Kidney glomerular epithelial cell (primary cell): ENCODE data around the gene NBL1.
"Not testable (repeated sequence)": the region's sequence is repeated elsewhere in the genome, so short reads cannot be mapped to it uniquely, and the experiment has no call there.

Experiments
- DNase-seq: peaks from one replicate; lab custom pipeline; 2025; lab: John Stamatoyannopoulos, UW

Gene NBL1

GRCh38 chr1:19622204-19622603 lies 21.9 kb upstream of the NBL1 start:
- peak; percentile 93 for DNase-seq

GRCh38 chr1:19623523-19623922 lies 20.6 kb upstream of the NBL1 start:
- DNase-seq = peak; percentile 58

GRCh38 chr1:19625291-19625937 lies 18.7 kb upstream of the NBL1 start:
- DNase-seq = no peak

- no peak for DNase-seq
Measured at GRCh38 chr1:19628879-19629278, 15.2 kb upstream of the NBL1 start.

GRCh38 chr1:19629357-19629756 lies 14.8 kb upstream of the NBL1 start:
- DNase-seq = no peak

- DNase-seq = not testable (repeated sequence)
Measured at GRCh38 chr1:19630192-19630591, 13.9 kb upstream of the NBL1 start.

- no peak for DNase-seq
Measured at GRCh38 chr1:19630720-19631395, 13.3 kb upstream of the NBL1 start.

- DNase-seq = no peak
Measured at GRCh38 chr1:19632211-19632610, 11.9 kb upstream of the NBL1 start.

- DNase-seq = no peak
Measured at GRCh38 chr1:19633106-19633505, 11.0 kb upstream of the NBL1 start.

- not testable (repeated sequence) for DNase-seq
Measured at GRCh38 chr1:19635064-19635463, 9.0 kb upstream of the NBL1 start.

GRCh38 chr1:19635646-19636045 lies 8.5 kb upstream of the NBL1 start:
- no peak for DNase-seq

GRCh38 chr1:19636065-19636464 lies 8.0 kb upstream of the NBL1 start:
- no peak for DNase-seq

- DNase-seq = not testable (repeated sequence)
Measured at GRCh38 chr1:19636749-19637148, 7.4 kb upstream of the NBL1 start.

- no peak for DNase-seq
Measured at GRCh38 chr1:19637606-19638005, 6.5 kb upstream of the NBL1 start.

- DNase-seq = not testable (repeated sequence)
Measured at GRCh38 chr1:19639228-19639627, 4.9 kb upstream of the NBL1 start.

- DNase-seq = no peak
Measured at GRCh38 chr1:19639999-19640362, 4.1 kb upstream of the NBL1 start.

GRCh38 chr1:19640363-19641316 lies 3.5 kb upstream of the NBL1 start:
- DNase-seq = no peak

- DNase-seq = peak; percentile 22
Measured at GRCh38 chr1:19643121-19643520, 990 bp upstream of the NBL1 start.

- DNase-seq = no peak
Measured at GRCh38 chr1:19644395-19644680, 227 bp downstream of the NBL1 start.

GRCh38 chr1:19644681-19645410 lies 735 bp downstream of the NBL1 start:
- DNase-seq = no peak

GRCh38 chr1:19645411-19646251 lies 1.5 kb downstream of the NBL1 start:
- DNase-seq = no peak
